ENCODE measurements around the gene MLANA. TPM values are rescaled to one million over a fixed set of nuclear protein-coding genes. Genes with fewer than 3 reads are reported as not detected.

The MLANA gene
- total RNA-seq, 4 donors from 2014 or later = not detected

DNA sequence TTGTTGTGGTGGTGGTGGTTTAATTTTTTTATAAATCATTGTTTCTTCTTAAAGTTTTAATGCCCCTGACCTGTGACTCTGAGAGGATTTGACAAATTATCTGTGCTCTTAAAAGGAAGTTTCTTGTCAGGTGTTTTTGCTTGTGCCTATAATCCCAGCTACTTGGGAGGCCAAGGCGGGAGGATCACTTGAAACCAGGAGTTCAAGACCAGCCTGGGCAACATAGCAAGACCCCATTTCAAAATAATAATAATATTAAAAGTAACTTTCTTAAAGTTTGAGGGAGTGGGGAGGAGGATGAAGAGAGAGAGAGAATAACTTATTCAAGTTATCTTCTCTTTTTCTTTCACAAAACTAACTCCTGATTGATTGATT is 45.5 kb upstream of the MLANA start:
- Histone ChIP-seq H3K27ac (no peak overlapping the region), H3K9me3 (no peaks in the 10 kb centered on the region), H3K4me1 (peaks cover 0 to 22% (median 9%) of the 10 kb centered on the region in 3 donors), H3K4me3 (no peak overlapping the region), H3K36me3 (no peaks in the 10 kb centered on the region), H3K27me3 (no peaks in the 10 kb centered on the region)
- intact Hi-C loops (cut with DNase I) = no loop called here
- TF ChIP-seq POLR2A (IDR thresholded peaks at IDR 0.05) = no peak
- TF ChIP-seq CTCF (IDR thresholded peaks at IDR 0.05) = no peak
- no peak for DNase-seq
- 75 to 89% methylated on average over 1 of the region's 1 CpG for WGBS, 2 donors

DNA sequence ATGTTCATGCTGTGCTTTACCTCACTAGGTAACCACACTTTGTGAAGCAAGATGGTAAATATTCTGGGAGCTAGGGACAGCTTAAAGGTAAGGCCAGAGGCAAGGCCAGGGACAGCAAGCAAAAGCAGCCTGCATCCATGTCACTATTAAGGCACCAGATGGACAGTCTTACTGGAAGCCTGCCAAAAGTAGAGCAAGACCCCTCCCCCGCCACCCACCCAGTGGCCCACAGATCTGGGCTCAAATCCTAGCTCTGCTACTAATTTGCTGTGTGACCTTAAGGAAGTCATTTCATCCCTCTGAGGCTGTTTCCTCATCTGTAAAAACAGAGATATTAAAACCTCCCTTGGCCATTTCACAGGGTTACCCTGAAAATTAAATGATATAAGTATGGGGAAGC is 44.6 kb upstream of the MLANA start:
- no CpG with 5 or more reads among the region's 1 CpG for WGBS, 2 donors
- Histone ChIP-seq H3K9me3 (no peaks in the 10 kb centered on the region), H3K27ac (no peak overlapping the region), H3K36me3 (no peaks in the 10 kb centered on the region), H3K4me3 (no peak overlapping the region), H3K27me3 (no peaks in the 10 kb centered on the region), H3K4me1 (peaks cover 3 to 29% (median 13%) of the 10 kb centered on the region in 3 donors)
- no peak for DNase-seq
- intact Hi-C loops (cut with DNase I) = no loop called here
- TF ChIP-seq POLR2A (IDR thresholded peaks at IDR 0.05) (no peak), CTCF (IDR thresholded peaks at IDR 0.05) (no peak)

DNA sequence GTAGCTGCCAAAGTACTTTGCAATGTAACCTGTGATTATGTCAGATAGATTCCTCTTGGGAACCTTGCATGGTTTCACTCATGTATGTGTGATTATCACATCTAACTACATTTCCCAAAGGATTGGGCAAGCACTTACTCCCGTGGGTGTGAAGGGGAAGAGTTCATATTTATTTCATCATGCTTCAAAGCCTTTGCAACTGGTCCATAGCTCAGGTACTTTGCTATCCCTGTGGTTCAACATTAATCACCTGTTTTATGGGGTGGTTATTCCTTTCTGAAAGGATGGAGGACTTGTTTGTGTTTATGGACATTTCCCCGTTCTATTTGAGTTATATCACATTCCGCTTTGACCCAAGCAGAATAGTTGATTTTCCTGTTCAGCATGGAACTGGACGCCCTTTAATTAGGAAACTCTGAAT is 44.2 kb upstream of the MLANA start:
- peaks cover 5 to 33% (median 15%) of the 10 kb centered on the region in 3 donors for H3K4me1 ChIP-seq
- 76 to 86% methylated on average over 4 of the region's 4 CpGs for WGBS, 2 donors
- no peaks in the 10 kb centered on the region for H3K36me3 ChIP-seq
- no peaks in the 10 kb centered on the region for H3K9me3 ChIP-seq
- H3K4me3 ChIP-seq = no peak overlapping the region
- DNase-seq = no peak
- H3K27me3 ChIP-seq = no peaks in the 10 kb centered on the region
- intact Hi-C loops (cut with DNase I) = no loop called here
- no peak overlapping the region for H3K27ac ChIP-seq
- TF ChIP-seq POLR2A (IDR thresholded peaks at IDR 0.05) (no peak), CTCF (IDR thresholded peaks at IDR 0.05) (no peak)

DNA sequence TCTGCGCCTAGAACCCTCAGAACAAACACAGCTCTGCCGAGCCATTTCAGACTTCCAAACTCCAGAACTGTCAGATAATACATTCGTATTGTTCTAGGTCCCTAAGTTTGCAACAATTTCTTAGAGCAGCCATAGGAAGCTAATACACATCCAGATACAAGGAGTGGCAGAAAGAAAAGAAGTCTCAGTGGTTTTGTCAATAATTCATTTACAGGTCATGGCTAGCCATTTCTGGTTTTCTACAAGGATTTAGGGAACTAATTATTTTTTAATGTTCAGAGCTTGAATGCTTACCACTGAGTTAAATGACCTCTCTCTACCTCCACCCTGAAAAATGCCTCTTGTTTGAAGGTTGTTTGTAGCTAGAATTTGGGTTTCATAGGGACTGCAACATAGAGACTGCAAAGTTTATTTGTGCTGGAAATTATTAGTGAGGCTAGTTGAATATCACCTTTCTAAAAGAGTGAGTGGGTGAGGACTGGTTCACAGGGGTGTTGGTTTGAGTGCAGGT is 42.3 kb upstream of the MLANA start:
- no peaks in the 10 kb centered on the region for H3K36me3 ChIP-seq
- no peak for DNase-seq
- H3K9me3 ChIP-seq = no peaks in the 10 kb centered on the region
- no peak for TF ChIP-seq POLR2A (IDR thresholded peaks at IDR 0.05)
- no peak for TF ChIP-seq CTCF (IDR thresholded peaks at IDR 0.05)
- H3K27ac ChIP-seq = no peak overlapping the region
- intact Hi-C loops (cut with DNase I) = no loop called here
- WGBS, 2 donors = 79 to 87% methylated on average over 3 of the region's 3 CpGs
- H3K4me3 ChIP-seq = no peak overlapping the region
- H3K4me1 ChIP-seq = peaks cover 5 to 38% (median 16%) of the 10 kb centered on the region in 3 donors
- no peaks in the 10 kb centered on the region for H3K27me3 ChIP-seq

DNA sequence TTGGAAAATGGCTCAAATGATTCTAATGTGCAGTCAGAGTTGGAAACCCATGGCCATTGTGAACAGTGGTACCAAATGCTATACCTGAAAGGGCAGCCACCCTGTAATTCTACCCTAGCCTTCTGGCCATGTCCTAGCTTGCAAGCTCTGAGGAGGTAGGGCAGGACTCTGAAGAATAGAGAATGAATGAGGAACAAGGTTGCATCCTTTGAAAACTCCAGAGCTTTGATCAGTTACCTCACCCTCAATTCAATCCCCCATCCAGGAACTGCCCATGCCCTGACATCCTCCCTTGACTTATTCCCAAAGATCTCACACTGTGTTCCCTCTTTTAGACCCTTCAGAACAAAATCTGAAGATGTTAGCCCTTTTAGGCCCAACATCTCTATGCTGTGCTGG is 40.0 kb upstream of the MLANA start:
- peaks cover 0 to under 1% (median 0%) of the 10 kb centered on the region in 3 donors for H3K36me3 ChIP-seq
- no peak overlapping the region for H3K4me3 ChIP-seq
- H3K9me3 ChIP-seq = no peaks in the 10 kb centered on the region
- H3K27ac ChIP-seq = peak overlapping the region in 3 of 4 donors; percentile 28 to 73 (median 57)
- peaks cover 5 to 27% (median 14%) of the 10 kb centered on the region in 3 donors for H3K4me1 ChIP-seq
- intact Hi-C loops (cut with DNase I) = no loop called here
- DNase-seq = no peak
- H3K27me3 ChIP-seq = no peaks in the 10 kb centered on the region
- TF ChIP-seq POLR2A (IDR thresholded peaks at IDR 0.05) (no peak), CTCF (IDR thresholded peaks at IDR 0.05) (no peak)
